ENCODE data around the gene STX10. TPM values are rescaled to one million over a fixed set of nuclear protein-coding genes. Genes with fewer than 3 reads are reported as not detected.
A peak's percentile ranks its signal among the peaks of the same experiment; 100 is the strongest.

Gene STX10
- total RNA-seq, 1 donor from 2014 or later = 78.1 TPM

DNA sequence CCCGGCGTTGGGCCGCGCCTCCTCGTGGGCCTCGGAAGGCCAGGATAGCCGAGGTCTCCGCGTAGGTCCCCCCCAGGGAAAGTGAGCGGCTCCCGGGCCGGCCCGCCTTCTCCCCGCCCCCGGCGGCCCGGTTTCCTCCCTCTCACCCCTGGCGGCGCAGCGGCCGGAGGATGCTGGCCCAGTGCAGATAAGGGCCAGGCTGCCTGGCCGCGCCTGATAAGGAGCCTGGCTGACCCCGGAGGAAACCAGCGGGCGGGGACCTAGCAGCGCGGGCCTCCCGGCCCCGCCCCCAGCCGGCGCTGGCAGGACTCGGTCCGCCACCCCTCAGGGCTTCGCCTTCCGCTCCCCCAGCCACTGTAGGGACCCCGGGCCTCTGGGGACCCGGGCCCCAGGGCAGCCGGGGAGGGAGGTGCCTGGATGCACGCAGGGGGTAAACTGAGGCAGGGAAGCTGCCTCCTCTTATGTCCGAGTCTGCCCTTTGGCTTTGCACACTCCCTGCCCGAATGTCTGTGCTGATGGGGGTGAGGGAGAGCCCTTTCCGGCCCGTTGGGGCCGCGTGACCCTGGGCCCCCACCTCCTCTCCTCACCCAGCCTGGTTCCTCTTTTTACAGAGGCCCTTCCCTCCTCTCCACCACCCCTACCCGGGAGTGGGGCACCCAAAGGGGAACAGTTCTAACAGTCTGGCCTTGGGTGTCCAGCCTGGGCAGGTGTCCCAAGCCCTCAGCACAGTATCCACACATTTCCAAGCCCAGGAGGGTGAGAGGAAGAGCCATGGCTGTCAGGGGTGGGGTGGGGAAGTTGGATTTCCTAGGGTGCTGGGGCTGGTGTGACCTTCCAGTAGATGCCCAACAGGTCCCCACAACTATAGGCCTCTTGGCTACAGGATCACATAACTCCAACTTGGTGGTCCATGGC lies 47.3 kb downstream of the STX10 start, which contains the start of gene LYL1:
Gene LYL1, minus strand, starts transcription at position 193 of the 915 bp plus-strand sequence. CDS start 1,687 bp downstream, outside the sequence.
- H3K36me3 Mint-ChIP-seq (ENCODE audit: low read depth) = peaks cover 12% of the 10 kb centered on the region
- peaks cover 7% of the 10 kb centered on the region for H3K27me3 Mint-ChIP-seq (ENCODE audit: insufficient read depth)
- DNase-seq (ENCODE audit: low spot score) = no peak
- H3K4me1 Mint-ChIP-seq (ENCODE audit: low read depth) = peaks cover 17% of the 10 kb centered on the region
- peak within 1 kb of the TSS; percentile 63 for H3K27ac Mint-ChIP-seq
- H3K9me3 Mint-ChIP-seq = no peaks in the 10 kb centered on the region
- peak within 1 kb of the TSS; percentile 67 for H3K4me3 Mint-ChIP-seq
- intact Hi-C loops (cut with micrococcal nuclease) = no loop called here

DNA sequence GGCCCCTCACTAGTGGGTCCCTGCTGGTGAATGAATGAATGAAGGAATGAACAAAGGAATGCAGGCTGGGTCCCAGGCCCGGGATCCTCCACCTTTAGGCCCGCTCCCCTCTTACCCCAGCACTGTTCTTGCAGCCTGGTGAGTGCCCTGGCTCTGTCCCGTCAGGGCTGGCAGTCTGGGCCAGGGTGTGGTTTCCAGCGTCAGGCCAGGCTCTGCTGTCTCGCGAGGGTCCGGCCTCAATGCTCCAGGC lies 47.8 kb downstream of the STX10 start:
- H3K4me3 Mint-ChIP-seq = peak overlapping the region; percentile 67
- peak overlapping the region; percentile 63 for H3K27ac Mint-ChIP-seq
- H3K36me3 Mint-ChIP-seq (ENCODE audit: low read depth) = peaks cover 8% of the 10 kb centered on the region
- DNase-seq (ENCODE audit: low spot score) = no peak
- intact Hi-C loops (cut with micrococcal nuclease) = no loop called here
- H3K27me3 Mint-ChIP-seq (ENCODE audit: insufficient read depth) = peaks cover 7% of the 10 kb centered on the region
- no peaks in the 10 kb centered on the region for H3K9me3 Mint-ChIP-seq
- H3K4me1 Mint-ChIP-seq (ENCODE audit: low read depth) = peaks cover 17% of the 10 kb centered on the region

DNA sequence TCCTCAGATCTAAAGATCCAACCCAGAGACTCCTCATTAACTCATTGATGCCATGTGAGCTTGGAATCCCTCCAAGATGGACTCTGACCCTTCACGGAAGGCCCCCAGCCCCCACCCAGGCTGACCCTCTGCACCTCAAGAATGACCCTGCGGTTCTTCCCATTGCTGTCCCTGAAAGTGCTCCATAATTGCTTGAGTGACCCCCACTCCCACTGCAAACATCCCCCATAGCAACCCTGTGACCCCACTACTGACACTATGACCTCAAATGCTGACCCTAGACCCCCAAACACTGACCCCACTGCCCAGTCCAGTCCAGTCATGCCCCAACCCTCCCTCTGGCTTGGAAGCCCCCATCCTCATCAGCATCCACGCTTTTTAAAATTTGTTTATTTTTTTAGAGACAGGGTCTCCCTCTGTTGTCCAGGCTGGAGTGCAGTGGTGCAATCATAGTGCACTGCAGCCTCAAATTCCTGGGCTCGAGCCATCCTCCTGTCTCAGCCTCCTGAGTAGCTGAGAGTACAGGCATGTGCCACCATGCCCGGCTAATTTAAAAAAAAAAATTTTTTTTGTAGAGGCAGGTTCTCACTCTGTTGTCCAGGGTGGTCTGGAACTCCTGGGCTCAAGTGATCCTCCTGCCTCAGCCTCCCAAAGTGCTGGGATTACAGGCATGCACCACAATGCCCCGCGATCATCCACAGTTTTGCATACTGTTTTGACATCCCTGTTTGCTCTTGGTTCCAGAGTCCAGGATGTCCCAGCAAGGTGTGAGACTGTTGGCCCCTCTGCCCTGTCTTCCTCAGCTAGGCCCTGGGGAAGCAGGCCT lies 48.4 kb downstream of the STX10 start:
- Mint-ChIP-seq H3K4me1 (ENCODE audit: low read depth) (peaks cover 21% of the 10 kb centered on the region), H3K36me3 (ENCODE audit: low read depth) (peaks cover 8% of the 10 kb centered on the region), H3K9me3 (no peaks in the 10 kb centered on the region)

DNA sequence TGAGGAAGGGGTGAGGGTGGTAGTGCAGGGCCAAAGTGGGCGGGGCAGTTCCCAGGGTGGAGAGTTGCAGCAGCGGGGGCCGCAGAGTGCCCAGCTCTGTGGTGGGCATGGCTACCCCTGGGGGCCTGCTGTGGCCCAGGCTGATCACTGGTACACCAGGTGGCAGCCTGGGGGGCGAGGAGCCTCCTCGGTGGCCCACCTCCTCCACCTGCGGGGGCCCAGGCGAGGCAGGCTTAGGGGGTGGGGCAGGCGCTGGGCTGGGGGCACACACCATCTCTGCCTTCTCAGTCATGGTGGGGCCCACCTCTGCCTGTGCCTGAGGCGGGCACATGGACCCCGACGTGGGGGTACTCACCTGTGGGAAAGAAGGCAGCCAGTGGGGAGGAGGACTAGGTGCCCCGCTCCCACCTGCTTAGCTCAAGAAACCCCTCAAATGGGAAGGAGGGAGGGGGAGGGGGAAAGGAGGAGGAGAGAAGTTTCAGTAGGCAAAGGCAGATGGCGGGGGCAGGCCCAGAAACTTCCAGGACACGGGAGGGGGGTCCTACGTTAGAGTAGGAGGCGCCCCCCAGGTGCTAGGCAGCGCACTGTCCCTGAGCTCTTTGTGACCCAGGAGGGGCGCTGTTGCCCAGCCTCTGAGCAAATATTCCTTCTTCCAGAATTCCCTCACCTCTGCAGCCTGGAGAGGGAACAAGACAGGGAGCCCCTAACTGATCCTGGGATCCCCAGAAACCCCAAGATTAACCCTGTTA lies 49.2 kb downstream of the STX10 start:
- intact Hi-C loops (cut with micrococcal nuclease) = loop anchor here (1.0 kb wide), 2 partner anchors 15 to 31 kb away; partner anchors contain the start of gene TRMT1
- peaks cover 25% of the 10 kb centered on the region for H3K4me1 Mint-ChIP-seq (ENCODE audit: low read depth)

More for the DNA sequence above, 48.4 kb downstream of the STX10 start:
- H3K27me3 Mint-ChIP-seq (ENCODE audit: insufficient read depth) = peaks cover 12% of the 10 kb centered on the region
- intact Hi-C loops (cut with micrococcal nuclease) = no loop called here
- DNase-seq (ENCODE audit: low spot score) = no peak
- peak overlapping the region; percentile 63 for H3K27ac Mint-ChIP-seq
- peak overlapping the region; percentile 67 for H3K4me3 Mint-ChIP-seq

DNA sequence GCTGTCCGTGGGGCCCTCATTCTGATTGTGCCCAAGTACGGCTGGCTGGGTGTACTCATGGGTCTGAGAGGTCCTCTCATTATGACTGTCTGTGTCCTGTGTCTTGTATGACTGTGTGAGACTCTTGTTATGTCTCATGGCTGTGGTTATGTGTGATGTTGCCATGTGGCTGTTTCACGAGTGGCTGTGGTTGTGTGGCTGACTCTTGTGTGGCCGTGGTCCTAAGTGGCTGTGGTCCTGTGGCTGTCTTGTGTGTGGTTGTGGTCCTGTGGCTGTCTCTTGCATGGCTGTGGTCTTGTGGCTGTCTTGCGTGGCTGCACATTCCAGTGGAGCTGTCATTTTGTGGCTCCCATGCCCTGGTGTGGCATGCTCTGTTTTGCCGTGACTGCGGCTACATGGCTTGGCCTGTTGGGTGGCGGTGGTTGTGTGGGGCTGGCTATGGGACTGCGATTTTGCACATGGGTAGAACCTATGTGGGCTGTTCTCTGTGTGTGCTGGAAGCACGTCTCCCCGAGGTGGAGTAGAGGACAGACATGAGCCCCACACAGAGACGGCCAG lies 50.1 kb downstream of the STX10 start:
- intact Hi-C loops (cut with micrococcal nuclease) = loop anchor here (1.0 kb wide), 2 partner anchors 16 to 32 kb away; partner anchors contain the start of gene TRMT1
- H3K4me3 Mint-ChIP-seq = peak overlapping the region; percentile 68
- no peaks in the 10 kb centered on the region for H3K9me3 Mint-ChIP-seq
- H3K27me3 Mint-ChIP-seq (ENCODE audit: insufficient read depth) = peaks cover 16% of the 10 kb centered on the region
- H3K27ac Mint-ChIP-seq = peak overlapping the region; percentile 95
- peaks cover 29% of the 10 kb centered on the region for H3K4me1 Mint-ChIP-seq (ENCODE audit: low read depth)
- H3K36me3 Mint-ChIP-seq (ENCODE audit: low read depth) = peaks cover 9% of the 10 kb centered on the region
- peak; percentile 72 for DNase-seq (ENCODE audit: low spot score)

More for the DNA sequence above, 49.2 kb downstream of the STX10 start:
- H3K27ac Mint-ChIP-seq = no peak overlapping the region
- H3K4me3 Mint-ChIP-seq = peak overlapping the region; percentile 66
- H3K36me3 Mint-ChIP-seq (ENCODE audit: low read depth) = peaks cover 9% of the 10 kb centered on the region
- H3K9me3 Mint-ChIP-seq = no peaks in the 10 kb centered on the region
- peaks cover 15% of the 10 kb centered on the region for H3K27me3 Mint-ChIP-seq (ENCODE audit: insufficient read depth)
- no peak for DNase-seq (ENCODE audit: low spot score)

DNA sequence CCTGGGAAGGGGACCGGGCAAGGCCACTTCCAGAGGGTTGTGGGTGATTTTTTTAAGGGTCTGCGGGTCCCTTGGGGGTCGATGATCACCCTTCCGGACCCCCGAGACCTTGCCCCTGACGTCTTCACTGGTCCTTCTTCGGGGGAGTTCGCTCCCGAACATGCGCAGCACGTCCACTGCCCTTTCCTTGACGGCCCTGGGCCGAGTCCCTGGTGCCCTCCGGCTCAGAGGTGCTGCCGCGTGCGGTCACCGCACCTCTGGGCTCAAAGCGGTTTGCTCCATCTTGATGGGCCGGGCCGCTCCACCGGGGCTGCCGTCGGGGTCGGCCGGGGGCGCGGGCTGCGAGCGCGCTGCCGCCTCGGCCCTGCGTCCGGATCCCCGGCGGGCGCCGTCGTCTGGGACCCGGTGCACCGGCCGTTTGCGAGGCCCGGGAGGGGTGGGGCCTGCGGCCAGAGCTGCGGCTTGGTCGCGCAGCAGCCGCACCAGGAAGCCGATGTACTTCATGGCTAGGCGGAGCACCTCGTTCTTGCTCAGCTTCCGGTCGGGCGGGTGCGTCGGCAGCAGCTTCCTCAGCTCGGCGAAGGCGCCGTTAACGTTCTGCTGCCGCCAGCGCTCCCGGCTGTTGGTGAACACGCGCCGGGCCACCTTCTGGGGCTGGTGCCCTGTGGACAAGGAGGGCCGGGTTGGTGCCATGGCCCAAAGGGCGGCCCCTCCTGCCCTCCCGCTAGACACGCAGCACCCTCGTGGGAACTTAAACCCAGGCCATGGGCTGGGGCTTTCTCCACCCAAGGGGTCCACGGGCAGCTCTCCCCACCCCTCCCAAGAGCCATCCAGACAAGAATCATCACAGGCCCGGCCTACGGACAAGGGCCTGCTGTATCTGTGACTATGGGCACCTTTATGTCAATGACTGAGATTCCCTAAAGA lies 50.8 kb downstream of the STX10 start:
- Mint-ChIP-seq H3K27ac (peak overlapping the region; percentile 95), H3K4me3 (peak overlapping the region; percentile 76), H3K4me1 (ENCODE audit: low read depth) (peaks cover 21% of the 10 kb centered on the region), H3K27me3 (ENCODE audit: insufficient read depth) (peaks cover 19% of the 10 kb centered on the region), H3K9me3 (no peaks in the 10 kb centered on the region), H3K36me3 (ENCODE audit: low read depth) (peaks cover 6% of the 10 kb centered on the region)
- intact Hi-C loops (cut with micrococcal nuclease) = loop anchor here (5.0 kb wide), 1 partner anchor 262 kb away; the partner anchor contains the start of gene MAST1
- peak; percentile 76 for DNase-seq (ENCODE audit: low spot score)

DNA sequence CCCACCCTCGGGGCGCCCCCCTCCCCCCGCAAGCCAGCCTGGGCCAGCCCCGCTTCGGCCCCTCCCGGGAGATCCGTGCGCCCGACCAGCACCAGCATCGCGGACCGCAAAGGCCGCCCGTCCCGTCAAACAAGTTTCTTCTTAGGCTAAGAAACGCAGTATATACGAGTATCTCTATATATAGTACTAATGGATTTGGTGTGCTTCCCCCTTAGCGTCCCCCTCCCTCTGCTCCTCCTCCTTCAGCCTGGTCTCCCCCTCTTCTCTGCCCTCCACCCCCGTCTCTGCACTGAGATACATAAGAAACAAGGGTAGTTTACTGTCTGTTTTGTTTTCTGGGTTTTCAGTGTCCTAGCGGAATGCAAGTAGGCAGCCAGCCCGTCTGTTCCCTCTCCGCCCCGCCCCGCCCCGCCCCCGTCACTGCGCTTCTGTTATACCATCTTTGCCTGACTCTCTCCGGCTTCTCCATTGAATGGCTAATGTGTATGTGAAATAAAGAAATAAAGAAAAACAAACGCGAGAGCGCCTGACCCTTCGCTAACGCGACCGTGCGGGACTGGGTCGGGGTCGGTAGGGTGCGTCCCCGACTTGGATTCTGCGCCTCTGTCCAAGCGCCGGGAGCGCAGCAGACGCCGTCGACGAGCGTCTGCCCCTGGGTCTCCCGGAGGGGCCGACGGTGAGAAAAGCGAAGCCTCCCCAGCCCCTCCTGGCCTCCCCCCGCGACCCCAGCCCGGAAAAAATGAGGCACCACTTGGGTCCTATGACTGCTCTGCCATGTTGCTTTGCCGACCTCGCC lies 51.7 kb downstream of the STX10 start:
- H3K27me3 Mint-ChIP-seq (ENCODE audit: insufficient read depth) = peaks cover 22% of the 10 kb centered on the region
- peak overlapping the region; percentile 81 for H3K27ac Mint-ChIP-seq
- peaks cover 6% of the 10 kb centered on the region for H3K36me3 Mint-ChIP-seq (ENCODE audit: low read depth)
- intact Hi-C loops (cut with micrococcal nuclease) = loop anchor here (5.0 kb wide), 1 partner anchor 261 kb away; the partner anchor contains the start of gene MAST1
- DNase-seq (ENCODE audit: low spot score) = no peak
- peaks cover 21% of the 10 kb centered on the region for H3K4me1 Mint-ChIP-seq (ENCODE audit: low read depth)
- peak overlapping the region; percentile 76 for H3K4me3 Mint-ChIP-seq
- H3K9me3 Mint-ChIP-seq = no peaks in the 10 kb centered on the region

DNA sequence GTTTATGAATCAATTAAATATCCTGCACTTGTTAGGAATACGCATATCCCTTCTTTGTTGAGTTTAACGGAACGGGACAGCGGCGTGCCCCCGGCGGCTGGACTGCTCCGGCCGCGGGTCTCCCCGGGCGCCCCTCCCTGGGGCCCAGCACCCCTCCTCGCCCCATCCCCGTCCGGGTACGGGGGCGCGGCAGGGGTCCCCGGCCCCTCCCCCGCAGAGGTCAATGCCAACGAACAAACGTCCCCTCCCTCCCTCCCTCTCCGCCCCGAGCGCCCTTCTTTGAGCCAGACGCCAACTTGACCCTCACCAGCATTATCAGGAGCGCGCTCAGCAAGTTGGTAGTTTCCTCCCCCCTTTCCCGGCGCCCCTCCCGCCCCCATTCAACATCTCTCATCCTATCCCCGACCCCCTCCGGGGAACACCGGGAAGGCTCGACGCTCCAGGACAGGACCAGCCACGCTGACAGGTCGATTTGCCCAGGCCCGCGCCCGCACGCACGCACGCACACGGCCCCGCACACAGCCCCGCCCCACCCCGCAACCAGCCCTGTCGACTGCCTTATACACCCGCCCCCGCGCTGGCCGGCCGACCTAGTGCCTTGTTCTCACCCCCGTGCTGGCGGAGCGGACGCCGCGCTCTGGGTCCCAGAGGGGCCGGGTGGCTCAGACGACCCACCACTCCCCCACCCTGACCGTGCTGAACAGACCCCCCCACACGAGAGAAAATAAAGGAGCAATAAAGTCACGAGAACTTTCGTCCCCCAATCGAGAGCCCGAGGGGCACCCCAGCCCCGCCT lies 52.5 kb downstream of the STX10 start:
- peaks cover 6% of the 10 kb centered on the region for H3K36me3 Mint-ChIP-seq (ENCODE audit: low read depth)
- intact Hi-C loops (cut with micrococcal nuclease) = loop anchor here (1.0 to 5.0 kb wide), 2 partner anchors 84 to 260 kb away; partner anchors contain the start of gene MAST1
- peak overlapping the region; percentile 76 for H3K4me3 Mint-ChIP-seq
- DNase-seq (ENCODE audit: low spot score) = no peak
- H3K27me3 Mint-ChIP-seq (ENCODE audit: insufficient read depth) = peaks cover 22% of the 10 kb centered on the region
- H3K9me3 Mint-ChIP-seq = no peaks in the 10 kb centered on the region
- no peak overlapping the region for H3K27ac Mint-ChIP-seq
- peaks cover 21% of the 10 kb centered on the region for H3K4me1 Mint-ChIP-seq (ENCODE audit: low read depth)

DNA sequence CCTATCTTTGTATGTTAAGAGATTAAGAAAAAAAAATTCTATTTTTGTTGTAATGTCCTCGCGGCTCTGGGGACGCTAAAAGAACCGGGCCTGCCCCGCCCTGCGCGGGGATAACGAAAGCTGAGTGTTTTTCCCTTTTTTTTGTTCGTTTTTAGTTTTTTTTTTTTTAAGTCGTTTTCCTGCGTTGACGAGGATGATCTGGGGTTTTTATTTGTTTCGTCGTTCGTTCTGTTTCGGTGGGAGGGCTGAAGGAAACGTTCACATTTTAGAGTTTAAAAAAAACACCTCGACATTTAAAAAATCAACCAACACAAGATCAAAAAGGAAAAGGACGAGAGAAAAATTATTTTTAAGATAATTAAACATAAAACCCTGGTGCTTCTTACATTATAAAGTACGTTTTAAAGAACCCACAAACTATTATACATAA lies 53.1 kb downstream of the STX10 start:
- Mint-ChIP-seq H3K4me3 (peak overlapping the region; percentile 72), H3K36me3 (ENCODE audit: low read depth) (peaks cover 6% of the 10 kb centered on the region), H3K4me1 (ENCODE audit: low read depth) (peaks cover 21% of the 10 kb centered on the region), H3K27me3 (ENCODE audit: insufficient read depth) (peaks cover 22% of the 10 kb centered on the region), H3K9me3 (no peaks in the 10 kb centered on the region), H3K27ac (peak overlapping the region; percentile 59)
- intact Hi-C loops (cut with micrococcal nuclease) = loop anchor here (1.0 to 5.0 kb wide), 2 partner anchors 84 to 260 kb away; partner anchors contain the start of gene MAST1
- no peak for DNase-seq (ENCODE audit: low spot score)
